Hematopoietic multipotent progenitor cell treated with erythropoietin and hydrocortisone succinate and interleukin-3 and kit ligand, for 6 days (in vitro differentiated cells): ENCODE results near the gene DHX32.
"Not testable (repeated sequence)": the region's sequence is repeated elsewhere in the genome, so short reads cannot be mapped to it uniquely, and the experiment has no call there.

Experiments used
- DNase-seq: peaks from one replicate; pipeline ENCODE4 v3.0.0-alpha.2; 2015

DHX32 gene, protein sequence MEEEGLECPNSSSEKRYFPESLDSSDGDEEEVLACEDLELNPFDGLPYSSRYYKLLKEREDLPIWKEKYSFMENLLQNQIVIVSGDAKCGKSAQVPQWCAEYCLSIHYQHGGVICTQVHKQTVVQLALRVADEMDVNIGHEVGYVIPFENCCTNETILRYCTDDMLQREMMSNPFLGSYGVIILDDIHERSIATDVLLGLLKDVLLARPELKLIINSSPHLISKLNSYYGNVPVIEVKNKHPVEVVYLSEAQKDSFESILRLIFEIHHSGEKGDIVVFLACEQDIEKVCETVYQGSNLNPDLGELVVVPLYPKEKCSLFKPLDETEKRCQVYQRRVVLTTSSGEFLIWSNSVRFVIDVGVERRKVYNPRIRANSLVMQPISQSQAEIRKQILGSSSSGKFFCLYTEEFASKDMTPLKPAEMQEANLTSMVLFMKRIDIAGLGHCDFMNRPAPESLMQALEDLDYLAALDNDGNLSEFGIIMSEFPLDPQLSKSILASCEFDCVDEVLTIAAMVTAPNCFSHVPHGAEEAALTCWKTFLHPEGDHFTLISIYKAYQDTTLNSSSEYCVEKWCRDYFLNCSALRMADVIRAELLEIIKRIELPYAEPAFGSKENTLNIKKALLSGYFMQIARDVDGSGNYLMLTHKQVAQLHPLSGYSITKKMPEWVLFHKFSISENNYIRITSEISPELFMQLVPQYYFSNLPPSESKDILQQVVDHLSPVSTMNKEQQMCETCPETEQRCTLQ

GRCh38 chr10:125881192-125881591, at the start of gene DHX32:
TSS of gene DHX32 (minus strand) at chr10:125881292. CDS start at chr10:125880824, 468 bp downstream.
- no peak for DNase-seq

DNA sequence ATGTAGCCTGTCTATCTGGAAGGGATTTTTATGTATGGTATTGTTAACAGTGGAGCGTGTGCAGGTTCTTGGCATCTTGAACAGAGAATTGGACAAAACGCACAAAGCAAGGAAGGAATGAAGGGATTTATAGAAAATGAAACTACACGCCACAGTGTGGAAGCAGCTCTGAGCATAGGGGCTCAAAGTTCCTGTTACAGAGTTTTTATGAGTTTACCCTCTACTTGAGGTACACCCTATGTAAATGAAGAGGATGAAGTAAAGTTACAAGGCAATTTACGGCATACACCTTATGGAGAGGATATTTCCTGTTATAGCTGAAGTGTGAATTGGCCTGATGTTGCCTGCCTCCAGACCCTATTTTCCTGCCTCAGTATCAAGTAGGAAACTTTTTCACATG, 48.5 kb upstream of the DHX32 start:
- DNase-seq = no peak

DNA sequence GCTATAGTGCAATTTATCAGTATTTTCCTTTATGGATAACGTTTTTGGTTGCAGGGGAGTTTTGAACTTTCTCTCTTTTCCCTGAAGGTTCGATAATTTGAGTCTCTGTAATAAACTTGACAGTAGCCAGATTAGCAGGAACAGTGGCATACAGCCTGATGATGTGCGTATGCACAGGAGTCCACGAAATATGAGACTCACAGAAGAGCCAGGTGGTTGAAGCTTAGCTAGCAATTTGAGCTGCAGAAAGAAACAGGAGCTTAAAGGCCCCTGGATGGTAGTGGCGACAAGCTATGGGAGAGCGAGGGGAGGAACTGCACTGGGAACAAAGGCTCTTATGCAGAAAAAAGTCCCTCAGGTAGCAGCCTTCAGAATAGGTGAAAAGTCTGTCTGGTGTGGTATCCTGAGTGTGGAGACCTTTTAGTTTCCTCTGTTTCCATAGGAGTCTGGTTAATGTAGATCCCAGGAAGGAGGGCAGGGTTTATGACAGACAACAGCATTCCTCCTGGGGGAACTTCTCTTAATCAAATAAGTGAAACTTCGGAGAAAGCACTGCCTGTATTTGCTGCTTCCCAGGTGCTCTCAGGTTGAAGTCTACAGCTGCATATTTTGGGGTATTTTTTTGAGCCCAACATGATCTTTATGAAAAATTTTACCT, 48.0 kb upstream of the DHX32 start:
- no peak for DNase-seq

GRCh38 chr10:125927265-125927664, 46.2 kb upstream of the DHX32 start:
- not testable (repeated sequence) for DNase-seq

GRCh38 chr10:125926247-125926646, 45.2 kb upstream of the DHX32 start:
- DNase-seq = no peak

GRCh38 chr10:125925262-125925834, 44.3 kb upstream of the DHX32 start:
- DNase-seq = no peak

- DNase-seq = not testable (repeated sequence)
Measured at GRCh38 chr10:125921643-125922306, 40.7 kb upstream of the DHX32 start.

DNA sequence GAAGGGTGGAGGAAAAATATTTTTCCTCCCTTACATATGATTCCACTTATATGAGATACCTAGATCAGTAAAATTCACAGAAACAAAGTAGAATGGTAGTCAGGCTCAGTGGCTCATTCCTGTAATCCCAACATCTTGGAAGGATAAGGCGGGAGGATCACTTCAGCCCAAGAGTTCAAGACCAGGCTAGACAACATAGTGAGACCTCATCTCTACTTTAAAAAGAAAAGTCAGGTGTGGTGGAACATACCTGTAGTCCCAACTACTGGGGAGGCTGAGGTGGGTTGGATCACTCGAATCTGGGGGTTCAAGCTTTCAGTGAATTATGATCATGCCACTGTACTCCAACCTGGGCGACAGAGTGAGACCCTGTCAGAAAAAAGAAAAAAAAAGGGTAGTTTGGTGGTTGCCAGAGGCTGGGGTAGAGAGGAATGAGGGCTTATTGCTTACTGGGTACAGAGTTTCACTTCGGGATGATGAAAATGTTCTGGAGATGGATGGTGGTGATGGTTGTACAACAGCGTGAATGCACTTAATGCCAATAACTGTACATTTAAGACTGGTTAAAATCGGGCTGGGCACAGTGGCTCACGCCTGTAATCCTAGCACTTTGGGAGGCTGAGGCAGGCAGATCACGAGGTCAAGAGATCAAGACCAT, 36.7 kb upstream of the DHX32 start:
- not testable (repeated sequence) for DNase-seq

- no peak for DNase-seq
Measured at GRCh38 chr10:125916977-125917376, 35.9 kb upstream of the DHX32 start.

- peak; percentile 92 for DNase-seq
Measured at GRCh38 chr10:125913277-125913676, 32.2 kb upstream of the DHX32 start.

GRCh38 chr10:125911990-125912389, 30.9 kb upstream of the DHX32 start:
- DNase-seq = no peak

DNA sequence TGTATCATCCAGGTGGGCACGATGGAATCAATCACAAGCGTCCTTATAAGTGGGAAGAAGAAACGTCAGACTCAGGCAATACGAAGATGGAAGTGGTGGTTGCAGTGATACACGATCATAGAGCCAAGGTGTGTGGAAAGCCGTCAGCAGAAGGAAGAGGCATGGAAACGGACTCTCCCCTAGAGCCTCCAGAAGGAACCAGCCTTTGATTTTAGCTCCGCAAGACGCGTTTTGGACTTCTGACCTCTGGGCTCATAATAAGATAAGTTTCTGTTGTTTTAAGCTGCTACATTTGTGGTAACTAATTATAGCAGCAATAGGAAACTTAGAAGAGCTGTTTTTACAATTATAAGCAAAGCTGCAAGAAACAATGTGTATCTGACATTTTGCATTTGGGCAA, 30.1 kb upstream of the DHX32 start:
- DNase-seq = no peak

- not testable (repeated sequence) for DNase-seq
Measured at GRCh38 chr10:125909491-125909890, 28.4 kb upstream of the DHX32 start.

DNA sequence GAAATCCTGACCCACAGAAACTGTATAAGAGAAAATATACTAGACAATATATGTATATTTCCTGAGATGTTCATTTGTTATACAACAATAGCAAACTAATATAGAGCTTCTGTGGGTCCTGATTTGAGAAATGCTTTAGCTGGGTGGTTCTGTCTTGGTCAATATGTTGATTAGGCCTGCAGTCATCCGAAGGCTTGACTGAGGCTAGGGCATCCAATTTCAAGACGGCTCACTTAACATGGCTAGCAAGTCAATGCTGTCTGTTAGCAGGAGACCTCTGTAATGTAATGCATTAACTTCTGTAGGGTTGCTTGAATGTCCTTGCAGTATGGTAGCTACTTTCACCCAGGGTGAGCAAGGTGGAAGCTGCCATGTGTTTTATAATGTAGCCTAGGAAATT, 27.7 kb upstream of the DHX32 start:
- not testable (repeated sequence) for DNase-seq

- peak; percentile 38 for DNase-seq
Measured at GRCh38 chr10:125907598-125907997, 26.5 kb upstream of the DHX32 start.

DNA sequence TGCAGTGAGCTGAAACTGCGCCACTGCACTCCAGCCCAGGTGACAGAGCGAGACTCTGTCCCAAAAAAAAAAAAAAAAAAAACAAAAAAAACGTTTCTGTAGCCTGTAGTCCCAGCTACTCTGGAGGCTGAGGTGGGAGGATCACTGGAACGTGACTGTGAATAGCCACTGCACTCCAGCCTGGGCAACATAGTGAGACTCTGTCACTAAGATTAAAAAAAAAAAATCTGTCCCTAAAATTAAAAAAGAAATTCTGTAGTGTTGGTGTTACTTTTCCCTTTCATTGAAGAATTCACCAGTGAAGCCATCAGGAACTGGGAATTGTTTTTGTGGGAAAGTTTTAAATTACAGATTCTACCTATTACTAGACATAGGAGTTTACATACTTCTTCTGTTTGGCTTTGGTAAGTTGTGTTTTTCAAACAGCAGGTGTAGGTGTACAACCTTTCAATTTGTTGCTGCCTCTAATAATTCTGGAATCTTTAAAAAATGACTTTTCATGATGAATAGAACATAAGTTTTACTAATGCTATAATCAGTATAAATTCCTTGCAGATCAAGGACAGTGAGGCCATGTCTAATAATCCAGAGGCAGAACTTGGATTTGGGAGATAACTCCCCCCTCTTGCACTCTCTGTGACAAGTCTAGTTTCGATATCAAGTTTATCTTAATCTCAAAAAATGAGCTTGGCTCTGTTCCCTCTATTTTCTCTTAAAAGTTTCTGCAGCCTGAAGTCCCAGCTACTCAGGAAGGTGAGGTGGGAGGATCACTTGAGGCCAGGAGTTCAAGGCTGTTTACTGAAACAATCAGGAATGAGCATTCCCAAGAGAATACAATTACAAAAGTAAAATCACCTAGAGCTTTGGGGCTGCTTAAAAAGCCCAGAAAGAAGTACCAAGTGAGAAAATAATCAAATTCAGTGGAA, 24.2 kb upstream of the DHX32 start:
- not testable (repeated sequence) for DNase-seq

DNA sequence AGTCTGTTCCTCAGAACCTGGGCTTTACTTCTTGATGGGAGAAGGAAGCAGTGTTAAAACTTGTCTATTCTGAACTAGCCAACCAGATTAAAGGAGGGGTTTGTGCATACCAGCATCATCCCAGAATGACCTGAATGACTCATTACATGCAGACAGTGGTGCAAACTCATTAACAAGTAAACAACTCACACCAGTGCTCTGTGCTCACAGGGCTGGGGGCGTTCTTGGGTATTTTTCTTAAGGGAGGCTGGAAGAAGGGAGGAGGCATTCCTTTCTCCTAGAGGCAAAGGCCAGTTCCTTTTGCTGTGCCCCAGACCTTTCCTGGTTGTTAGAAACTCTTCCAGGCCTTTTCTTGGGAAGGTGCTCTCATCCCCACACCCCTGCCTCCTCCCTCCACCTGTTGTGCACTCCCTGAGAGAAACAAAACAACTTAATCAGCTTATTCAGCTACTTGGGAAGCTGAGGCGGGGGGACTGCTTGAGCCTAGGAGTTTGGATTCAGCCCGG, 22.1 kb upstream of the DHX32 start:
- not testable (repeated sequence) for DNase-seq

DNA sequence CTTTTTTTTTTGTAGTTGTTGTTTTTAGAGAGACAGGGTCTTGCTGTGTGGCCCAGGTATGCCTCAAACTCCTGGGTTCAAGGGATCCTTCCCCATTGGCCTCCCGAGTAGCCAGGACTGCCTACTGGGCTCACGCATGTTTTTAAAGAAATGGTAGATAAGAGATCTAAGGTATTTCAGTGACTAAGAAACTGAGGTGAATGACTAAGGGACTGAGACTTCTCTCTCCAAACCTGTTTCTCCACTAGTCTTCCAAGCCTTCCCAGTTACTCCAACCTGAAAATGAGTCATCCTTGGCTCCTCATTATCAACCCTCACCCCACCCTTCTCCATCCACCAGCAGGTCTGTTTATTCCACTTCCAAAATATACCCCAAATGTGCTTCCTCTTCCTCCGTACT, 19.9 kb upstream of the DHX32 start:
- not testable (repeated sequence) for DNase-seq

DNA sequence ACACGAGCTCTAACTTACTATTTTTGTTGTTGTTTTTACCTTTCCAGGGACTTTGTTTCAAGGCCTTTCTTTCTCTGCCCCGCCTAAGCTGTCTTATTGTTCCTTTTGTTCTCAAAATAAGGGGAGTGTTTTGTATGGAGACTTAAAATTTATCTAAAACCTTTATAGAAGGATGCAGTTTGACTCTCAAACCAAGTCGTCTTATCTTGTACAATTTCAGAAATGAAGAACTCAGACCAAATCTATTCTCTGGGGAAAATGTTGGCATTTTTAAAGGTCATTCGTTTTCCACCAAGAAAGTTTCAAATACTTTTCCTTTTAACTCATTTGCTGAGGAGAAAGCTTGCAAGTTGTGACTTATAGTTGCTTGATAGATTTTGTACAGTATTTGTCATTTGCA, 16.2 kb upstream of the DHX32 start:
- DNase-seq = not testable (repeated sequence)

DNA sequence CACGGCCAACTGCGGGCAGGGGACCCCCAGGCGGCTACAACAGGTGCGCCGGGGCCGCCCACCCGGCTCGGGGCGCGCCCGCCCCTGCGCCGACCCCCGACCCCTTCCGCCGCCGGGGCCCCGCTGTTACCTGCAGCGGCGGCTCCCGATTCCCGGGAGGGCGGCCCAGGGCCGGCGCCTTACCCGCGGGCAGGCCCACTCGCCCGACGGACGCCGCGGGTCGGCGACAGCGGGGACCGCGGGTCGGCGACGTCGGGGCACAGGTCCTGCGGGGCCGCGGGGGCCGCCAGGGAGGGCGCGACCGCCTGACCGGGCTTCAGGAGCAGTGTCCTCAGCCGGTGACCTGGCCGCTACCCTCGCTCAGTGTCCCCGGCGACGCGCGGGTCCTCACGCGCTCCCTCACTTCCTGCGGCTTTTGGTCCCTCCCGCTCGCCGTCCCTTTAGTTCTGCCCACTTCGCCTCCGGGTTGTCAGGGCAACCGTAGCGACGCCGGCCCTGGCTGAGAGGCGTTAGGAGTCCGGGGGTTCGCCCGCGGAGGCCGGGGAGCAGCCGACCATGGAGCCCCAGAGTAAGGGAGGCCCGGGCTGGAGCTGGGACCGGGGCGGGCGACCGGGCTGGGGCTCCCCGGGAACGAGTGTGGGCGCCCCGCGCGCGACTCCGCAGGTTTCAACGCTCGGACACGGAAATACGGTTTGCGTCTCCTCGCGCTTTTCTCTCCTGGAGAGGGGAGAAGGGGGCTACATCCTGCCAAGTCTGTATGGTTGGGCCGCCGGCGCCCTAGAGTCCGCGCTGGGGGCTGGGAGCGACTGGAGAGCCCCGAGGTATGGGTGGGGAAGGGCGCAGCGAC, 15.2 kb upstream of the DHX32 start, which contains the start of gene FANK1:
Gene FANK1, plus strand, starts transcription at position 477 of the 847 bp plus-strand sequence. Its CDS starts 79 bp downstream, at position 556.
- peak; percentile 92 for DNase-seq
